ENCODE data around the gene PGM5.

DNA sequence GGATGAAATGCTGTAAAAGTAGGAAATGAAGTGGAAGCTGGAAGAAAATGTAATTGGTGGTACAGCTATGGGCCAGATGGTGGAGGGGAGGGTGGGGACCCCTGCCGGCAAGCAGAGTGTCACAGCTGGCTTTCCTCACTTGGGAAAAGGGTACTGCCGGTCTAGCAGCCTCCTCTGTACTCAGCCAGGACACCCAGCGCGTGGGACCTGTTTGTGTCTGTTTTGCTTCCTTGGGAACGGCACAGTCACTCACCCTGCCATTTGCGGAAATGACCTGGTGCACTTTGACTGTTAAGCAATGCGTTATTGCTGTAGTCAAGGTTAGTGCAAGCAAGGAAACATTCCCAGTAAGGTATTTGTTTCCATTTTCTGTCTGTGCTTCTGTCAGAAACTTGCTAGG lies 174.2 kb downstream of the PGM5 start:
- TF ChIP-seq CTCF (IDR thresholded peaks at IDR 0.05): no peak
- TF ChIP-seq POLR2A (IDR thresholded peaks at IDR 0.05): no peak
